HG03066 (cell line): ENCODE results near the gene ZNF672.
"Not testable (repeated sequence)": the region's sequence is repeated elsewhere in the genome, so short reads cannot be mapped to it uniquely, and the experiment has no call there.

Experiments used
- ATAC-seq: cut with Tn5 transposase; IDR thresholded peaks from one replicate; pipeline ENCODE4 v1.9.1; 2021; ENCODE audit warnings: low read depth; ENCODE audit not compliant: unreplicated experiment

The ZNF672 gene

DNA sequence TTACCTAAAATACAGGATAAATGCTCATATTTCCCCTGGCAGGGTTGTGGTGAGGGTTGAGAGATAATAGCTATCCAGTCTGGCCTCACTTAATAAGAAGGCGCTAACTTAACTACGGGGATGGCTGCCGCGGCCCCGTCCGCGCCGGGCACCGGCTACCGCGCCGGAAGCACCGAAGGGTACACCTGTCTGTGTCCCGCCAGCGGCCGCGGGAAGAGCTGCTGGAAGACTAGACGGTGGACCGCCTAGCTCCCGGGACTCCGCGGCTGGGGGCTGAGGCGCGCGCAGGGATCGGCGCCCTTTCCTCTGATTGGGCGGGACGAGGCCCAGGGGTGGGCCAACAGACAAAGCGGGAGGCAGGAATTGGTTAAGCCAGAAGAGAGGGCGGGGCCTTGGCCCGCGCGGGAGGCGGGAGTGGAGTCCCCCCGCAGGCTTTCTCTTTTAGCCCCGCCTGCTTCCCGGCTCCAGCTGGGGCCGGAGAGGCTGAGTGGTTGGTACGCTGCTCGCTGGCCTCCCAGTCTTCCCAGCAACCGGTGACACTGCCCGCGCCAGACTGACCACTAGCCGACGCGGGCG is at the start of gene ZNF672:
Gene ZNF672, plus strand, starts transcription at position 444 of the 576 bp plus-strand sequence. CDS start 9,051 bp downstream, outside the sequence.
- ATAC-seq = peak; percentile 78

DNA sequence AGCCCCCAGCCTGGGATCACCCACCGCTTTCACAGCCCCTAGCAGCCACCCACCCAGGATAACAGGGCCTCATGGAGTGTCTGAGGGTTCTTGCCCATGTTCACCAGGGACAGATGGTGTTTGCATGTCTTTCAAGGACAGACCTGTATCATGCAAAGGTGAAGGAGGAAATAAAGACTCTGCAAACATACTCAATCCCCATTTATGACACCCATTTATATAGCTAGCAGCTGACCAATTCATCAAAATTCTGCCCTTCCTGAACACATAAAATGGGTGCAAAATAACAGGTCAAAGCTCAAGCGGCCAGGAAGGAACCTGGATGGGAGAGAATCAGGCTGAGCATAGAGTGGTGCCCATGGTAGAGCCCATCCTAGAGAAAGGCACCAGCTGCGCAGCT is 49.7 kb upstream of the ZNF672 start:
- no peak for ATAC-seq

DNA sequence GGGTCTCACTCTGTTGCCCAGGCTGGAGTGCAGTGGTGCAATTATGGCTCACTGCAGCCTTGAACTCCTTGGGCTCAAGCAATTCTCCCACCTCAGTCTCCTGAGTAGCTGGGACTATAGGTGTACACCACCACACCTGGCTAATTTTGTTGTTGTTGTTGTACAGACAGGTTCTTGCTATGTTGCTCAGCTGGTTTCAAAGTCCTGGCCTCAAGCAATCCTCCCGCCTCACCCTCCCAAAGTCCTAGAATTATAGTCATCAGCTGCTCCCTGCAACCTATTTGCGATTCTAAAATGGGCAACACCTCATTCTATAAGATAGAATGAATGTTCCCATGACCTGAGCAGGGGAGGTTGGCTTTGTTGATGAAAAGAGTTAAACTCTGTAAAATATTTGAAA is 48.7 kb upstream of the ZNF672 start:
- not testable (repeated sequence) for ATAC-seq

GRCh38 chr1:248790456-248790855 is 47.6 kb upstream of the ZNF672 start:
- ATAC-seq = no peak

GRCh38 chr1:248791010-248791409 is 47.0 kb upstream of the ZNF672 start:
- ATAC-seq = no peak

- ATAC-seq = no peak
These were observed 45.7 kb upstream of the ZNF672 start for GRCh38 chr1:248792342-248792741.

GRCh38 chr1:248793592-248793991 is 44.4 kb upstream of the ZNF672 start:
- peak; percentile 75 for ATAC-seq

GRCh38 chr1:248794663-248795062 is 43.4 kb upstream of the ZNF672 start:
- ATAC-seq = not testable (repeated sequence)

GRCh38 chr1:248798791-248799190 is 39.2 kb upstream of the ZNF672 start:
- no peak for ATAC-seq

- ATAC-seq = no peak
These were observed 37.6 kb upstream of the ZNF672 start for GRCh38 chr1:248800459-248800858.

GRCh38 chr1:248802454-248802853 is 35.6 kb upstream of the ZNF672 start:
- ATAC-seq = no peak

DNA sequence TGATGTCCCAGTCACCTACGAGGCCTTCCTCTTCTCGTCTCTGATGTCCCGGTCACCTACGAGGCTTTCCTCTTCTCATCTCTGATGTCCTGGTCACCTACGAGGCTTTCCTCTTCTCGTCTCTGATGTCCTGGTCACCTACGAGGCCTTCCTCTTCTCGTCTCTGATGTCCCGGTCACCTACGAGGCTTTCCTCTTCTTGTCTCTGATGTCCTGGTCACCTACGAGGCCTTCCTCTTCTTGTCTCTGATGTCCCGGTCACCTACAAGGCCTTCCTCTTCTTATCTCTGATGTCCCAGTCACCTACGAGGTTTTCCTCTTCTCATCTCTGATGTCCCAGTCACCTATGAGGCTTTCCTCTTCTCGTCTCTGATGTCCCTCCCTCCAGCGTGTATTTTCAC is 34.5 kb upstream of the ZNF672 start:
- ATAC-seq = not testable (repeated sequence)

GRCh38 chr1:248804771-248805681 is 33.0 kb upstream of the ZNF672 start:
- peak; percentile 83 for ATAC-seq

DNA sequence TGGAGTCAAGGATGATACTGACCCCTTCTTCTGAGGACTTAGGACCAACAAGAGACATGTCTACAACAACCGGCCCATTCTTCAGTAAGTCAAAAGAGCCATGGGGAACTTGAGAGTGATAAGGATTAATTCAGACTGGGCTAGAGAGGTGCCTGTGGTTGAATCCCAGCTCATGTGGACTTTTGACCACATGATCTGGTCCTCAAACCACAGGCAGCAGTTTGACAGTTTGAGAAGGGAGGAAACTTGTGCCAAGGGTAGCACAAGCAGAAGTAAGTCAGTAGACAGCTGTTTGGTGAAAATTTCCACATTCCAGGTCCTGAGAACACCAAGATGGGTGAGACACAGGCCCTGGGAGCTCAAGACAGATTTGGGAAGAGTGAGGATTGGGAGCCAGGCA is 32.1 kb upstream of the ZNF672 start:
- no peak for ATAC-seq

GRCh38 chr1:248807067-248807737 is 30.8 kb upstream of the ZNF672 start:
- ATAC-seq = peak; percentile 44

- ATAC-seq = no peak
These were observed 29.1 kb upstream of the ZNF672 start for GRCh38 chr1:248808876-248809275.

- ATAC-seq = no peak
These were observed 27.9 kb upstream of the ZNF672 start for GRCh38 chr1:248810000-248810726.

DNA sequence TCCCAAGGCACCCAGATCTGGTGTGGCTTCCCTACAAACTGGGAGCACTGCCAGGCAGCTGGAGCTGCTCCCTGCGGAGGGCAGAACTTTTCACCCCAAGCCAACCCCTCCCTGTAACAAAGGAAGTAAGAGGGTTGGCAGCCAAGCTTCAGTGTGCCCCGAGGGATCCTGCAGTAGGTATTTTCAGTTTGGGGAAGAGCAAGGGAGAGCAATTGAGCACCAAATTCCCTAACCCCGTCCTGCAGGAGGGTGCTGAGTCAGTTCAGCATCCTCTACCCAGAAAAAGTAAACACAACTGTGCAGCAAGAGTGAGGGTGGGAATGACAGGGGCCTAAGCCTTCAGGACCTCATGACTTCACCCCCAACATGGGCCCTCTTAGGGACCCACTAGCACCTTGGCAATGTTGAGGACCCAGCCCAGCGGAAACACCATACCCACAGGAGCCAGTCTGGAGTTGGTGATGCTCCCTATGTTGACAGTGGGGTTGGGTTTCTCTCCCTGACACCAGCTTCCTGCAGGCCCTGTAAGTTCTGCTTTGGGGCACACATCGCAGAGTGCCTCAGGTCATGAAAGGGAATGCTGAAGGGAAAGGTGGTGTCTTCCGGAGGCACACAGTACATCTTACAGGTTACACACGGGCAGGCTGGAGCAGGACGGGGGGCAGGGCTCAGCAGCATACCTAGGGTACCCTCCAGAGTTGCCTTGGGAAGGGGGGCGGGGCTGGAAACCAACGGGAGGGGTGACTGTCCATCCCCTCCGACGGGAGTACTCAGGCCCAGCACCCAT is 27.1 kb upstream of the ZNF672 start:
- no peak for ATAC-seq

DNA sequence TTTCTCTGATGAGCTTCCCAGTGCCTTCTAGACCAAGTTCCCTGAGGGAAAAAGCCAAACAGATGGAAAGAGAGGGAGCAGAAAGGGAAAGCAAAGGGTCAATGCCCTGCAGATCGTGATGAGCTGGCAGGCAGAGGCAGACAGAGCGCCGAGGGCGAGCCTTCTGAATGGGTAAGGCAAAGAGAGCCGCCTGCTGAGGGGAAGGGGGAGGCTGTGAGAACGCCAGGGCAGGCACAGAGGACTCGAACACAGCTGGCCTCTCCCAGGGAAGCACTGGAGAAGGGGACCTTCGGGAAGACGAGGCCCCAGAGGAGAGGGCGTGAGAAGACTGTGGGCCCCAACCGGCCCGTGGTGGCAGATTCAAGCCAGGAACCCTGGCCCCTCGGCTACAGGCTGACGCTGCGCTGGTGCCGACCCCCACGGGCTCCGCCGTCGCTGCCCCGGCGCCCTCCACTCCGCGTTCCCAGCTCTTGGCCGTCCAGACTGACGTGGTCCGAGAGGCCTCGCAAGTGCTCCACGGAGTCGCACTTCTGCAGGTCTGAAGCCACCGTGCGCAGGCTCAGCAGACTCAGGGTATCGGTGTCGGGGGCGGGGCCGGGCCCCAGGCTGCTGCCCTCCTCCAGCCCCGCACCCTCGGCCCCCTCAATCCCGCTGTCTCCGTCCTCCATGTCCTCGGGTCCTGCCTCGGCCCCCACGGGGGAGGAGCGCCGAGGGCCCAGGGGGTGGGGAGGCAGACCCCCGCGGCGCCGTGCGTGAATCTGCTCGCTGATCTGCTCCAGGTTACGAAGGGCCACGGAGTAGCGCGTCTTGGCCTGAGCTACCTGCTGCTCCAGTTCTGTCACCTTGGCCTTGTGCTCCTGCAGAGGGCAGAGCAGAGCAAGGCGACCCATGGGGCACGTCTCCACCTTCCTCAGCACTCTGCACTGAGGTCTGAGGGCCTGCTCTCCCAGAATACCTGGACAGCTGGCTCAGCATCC is 26.2 kb upstream of the ZNF672 start:
- ATAC-seq = no peak
